Uterus (tissue), 2 donors: ENCODE data around the gene MYBBP1A.

Source experiments
- CTCF ChIP-seq, 4 experiments: fragments of 200-600 bp in 2 of 4; fragments of 450-650 bp in 2 of 4; sonication (generic) in 2 of 4; IDR thresholded peaks; one replicate each; pipeline ENCODE4 v1.5.1; 2016 to 2019; ENCODE audit warnings: antibody characterized with exemption in 4 of 4, mild to moderate bottlenecking in 2 of 4, moderate library complexity in 1 of 4
- POLR2A ChIP-seq, 2 donors: fragments of 450-650 bp; IDR thresholded peaks; one replicate each; pipeline ENCODE4 v1.6.1; 2016; ENCODE audit warnings: antibody characterized with exemption in 2 of 2, mild to moderate bottlenecking in 1 of 2, moderate library complexity in 1 of 2

DNA sequence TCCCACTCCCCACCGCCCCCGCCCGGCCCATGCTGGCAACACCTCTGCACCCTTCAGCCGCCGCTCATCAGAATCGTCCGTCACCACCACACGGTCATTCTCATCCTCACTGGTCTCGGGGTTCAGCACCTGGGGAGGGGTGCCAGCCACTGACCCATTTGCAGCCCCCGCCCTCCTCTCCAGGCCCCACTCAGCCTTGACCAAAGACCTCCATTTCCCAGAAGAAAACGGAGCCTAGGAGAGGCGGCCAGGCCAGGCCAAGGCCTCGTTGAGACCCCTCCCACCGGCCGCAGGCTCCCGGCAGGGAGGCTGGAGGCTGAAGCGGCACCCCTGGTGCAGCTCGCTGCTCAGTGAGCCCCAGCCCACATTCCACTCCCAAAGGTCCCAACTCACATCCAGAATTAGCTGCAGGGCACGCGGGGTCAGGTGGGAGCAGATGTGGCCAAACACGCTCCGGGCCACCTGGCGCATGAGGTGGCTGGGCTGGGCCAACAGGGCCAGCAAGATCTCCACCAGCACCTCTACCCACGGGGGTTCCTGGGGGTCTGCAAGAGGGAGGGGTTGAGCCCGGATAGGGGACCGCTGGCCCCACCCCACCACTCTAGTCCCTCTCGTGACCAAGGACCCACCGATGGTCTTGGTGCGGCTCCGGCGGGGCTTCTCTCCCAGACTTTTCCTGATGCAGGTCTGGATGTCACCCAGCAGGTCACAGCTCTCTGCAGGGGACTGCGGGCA, 9.8 kb downstream of the MYBBP1A start:
- TF ChIP-seq CTCF (IDR thresholded peaks at IDR 0.05) (no peak), POLR2A (IDR thresholded peaks at IDR 0.05) (no peak)
